Astrocyte (in vitro differentiated cells and primary cell): ENCODE data around the gene ZNF81. TPM values are rescaled to one million over a fixed set of nuclear protein-coding genes. Genes with fewer than 3 reads are reported as not detected.
A peak's percentile ranks its signal among the peaks of the same experiment; 100 is the strongest.

Experiments
- DNase-seq: peaks from one replicate; pipeline ENCODE4 v3.0.0-alpha.2; 2010; ENCODE audit warnings: low read depth
- FAIRE-seq: peaks from 2 replicates; lab custom pipeline; 2011; peaks lifted over from hg19 to GRCh38; lab: Jason Lieb, UNC
- H2AFZ ChIP-seq: 2 replicates; pipeline ENCODE4 v1.6.0; 2012; ENCODE audit warnings: low read depth, low read length, inconsistent platforms
- H3K27ac ChIP-seq: 2 replicates; pipeline ENCODE4 v1.5.1; 2011; ENCODE audit warnings: low read depth, low read length, inconsistent platforms
- H3K27me3 ChIP-seq: 2 replicates; pipeline ENCODE4 v1.6.0; 2011; ENCODE audit warnings: low read length, inconsistent platforms; ENCODE audit not compliant: insufficient read depth
- H3K36me3 ChIP-seq: 2 replicates; pipeline ENCODE4 v1.5.1; 2011; ENCODE audit warnings: low read length, inconsistent platforms; ENCODE audit not compliant: insufficient read depth
- H3K4me1 ChIP-seq: 2 replicates; pipeline ENCODE4 v1.5.1; 2011; ENCODE audit warnings: low read length, inconsistent platforms; ENCODE audit not compliant: insufficient read depth
- H3K4me2 ChIP-seq: 2 replicates; pipeline ENCODE4 v1.6.0; 2012; ENCODE audit warnings: low read length, inconsistent platforms
- H3K4me3 ChIP-seq: 2 replicates; pipeline ENCODE4 v1.5.1; 2011; ENCODE audit warnings: low read depth, mild to moderate bottlenecking, low read length, inconsistent platforms; ENCODE audit not compliant: insufficient read depth
- H3K79me2 ChIP-seq: 2 replicates; pipeline ENCODE4 v1.6.0; 2012; ENCODE audit warnings: mild to moderate bottlenecking, low read length, inconsistent platforms; ENCODE audit not compliant: insufficient read depth
- H3K9ac ChIP-seq: 2 replicates; pipeline ENCODE4 v1.6.0; 2012; ENCODE audit warnings: mild to moderate bottlenecking, low read length, inconsistent platforms
- H3K9me3 ChIP-seq: 2 replicates; pipeline ENCODE4 v1.5.1; 2012; ENCODE audit warnings: low read depth, mild to moderate bottlenecking, low read length, inconsistent platforms; ENCODE audit not compliant: insufficient read depth
- H4K20me1 ChIP-seq: 2 replicates; pipeline ENCODE4 v1.6.0; 2012; ENCODE audit warnings: low read length, inconsistent platforms; ENCODE audit not compliant: insufficient read depth
- H3K27ac Mint-ChIP-seq: one replicate; pipeline ENCODE4 v1.8.0; 2021; ENCODE audit warnings: mild to moderate bottlenecking, mixed read lengths; ENCODE audit not compliant: unreplicated experiment
- H3K27me3 Mint-ChIP-seq: one replicate; pipeline ENCODE4 v1.8.0; 2021; ENCODE audit warnings: low read depth, mixed read lengths; ENCODE audit not compliant: unreplicated experiment
- H3K36me3 Mint-ChIP-seq: one replicate; pipeline ENCODE4 v1.8.0; 2021; ENCODE audit warnings: low read depth, mixed read lengths; ENCODE audit not compliant: unreplicated experiment
- H3K4me1 Mint-ChIP-seq: one replicate; pipeline ENCODE4 v1.8.0; 2021; ENCODE audit warnings: low read depth, mixed read lengths; ENCODE audit not compliant: unreplicated experiment
- H3K4me3 Mint-ChIP-seq: one replicate; pipeline ENCODE4 v1.8.0; 2021; ENCODE audit warnings: mild to moderate bottlenecking, moderate library complexity, mixed read lengths; ENCODE audit not compliant: unreplicated experiment
- H3K9me3 Mint-ChIP-seq: one replicate; pipeline ENCODE4 v1.8.0; 2021; ENCODE audit warnings: mild to moderate bottlenecking, mixed read lengths; ENCODE audit not compliant: unreplicated experiment
- EZH2 ChIP-seq: IDR thresholded peaks from 2 replicates; pipeline ENCODE4 v1.6.1; 2012; ENCODE audit warnings: mild to moderate bottlenecking, low read length, inconsistent platforms; ENCODE audit not compliant: insufficient read depth
- total RNA-seq: library from RNA; stranded (reverse); gene quantifications from 2 replicates; pipeline ENCODE4 v1.2.1, GENCODE V29; 2021
- TF ChIP-seq, protein P1 (sequence below): IDR thresholded peaks from 2 replicates; pipeline ENCODE4 v1.5.1; 2011; ENCODE audit warnings: low read depth, mild to moderate bottlenecking, inconsistent platforms, low read length, moderate library complexity; ENCODE audit not compliant: insufficient read depth

ZNF81 gene
- total RNA-seq, 1 donor from 2014 or later: 8.6 TPM

DNA sequence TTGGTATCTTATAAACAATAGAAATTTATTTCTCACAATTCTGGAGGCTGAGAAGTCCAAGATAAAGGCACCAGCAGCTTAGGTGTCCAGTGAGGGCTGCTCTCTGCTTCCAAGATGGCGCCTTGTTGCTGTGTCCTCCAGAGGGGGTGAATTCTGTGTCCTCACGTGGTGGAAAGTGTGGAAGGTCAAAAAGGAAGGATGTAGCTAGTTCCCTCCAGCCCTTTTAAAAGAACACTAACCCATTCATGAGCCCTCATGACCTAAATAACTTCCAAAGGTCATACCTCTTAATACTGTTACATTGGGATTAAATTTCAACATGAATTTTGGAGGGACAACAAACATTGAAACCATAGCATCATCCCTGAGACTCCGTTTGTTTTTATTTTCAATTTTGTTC, 48.8 kb downstream of the ZNF81 start:
- H3K4me1 Mint-ChIP-seq: no peaks in the 10 kb centered on the region
- TF ChIP-seq, protein P1, sequence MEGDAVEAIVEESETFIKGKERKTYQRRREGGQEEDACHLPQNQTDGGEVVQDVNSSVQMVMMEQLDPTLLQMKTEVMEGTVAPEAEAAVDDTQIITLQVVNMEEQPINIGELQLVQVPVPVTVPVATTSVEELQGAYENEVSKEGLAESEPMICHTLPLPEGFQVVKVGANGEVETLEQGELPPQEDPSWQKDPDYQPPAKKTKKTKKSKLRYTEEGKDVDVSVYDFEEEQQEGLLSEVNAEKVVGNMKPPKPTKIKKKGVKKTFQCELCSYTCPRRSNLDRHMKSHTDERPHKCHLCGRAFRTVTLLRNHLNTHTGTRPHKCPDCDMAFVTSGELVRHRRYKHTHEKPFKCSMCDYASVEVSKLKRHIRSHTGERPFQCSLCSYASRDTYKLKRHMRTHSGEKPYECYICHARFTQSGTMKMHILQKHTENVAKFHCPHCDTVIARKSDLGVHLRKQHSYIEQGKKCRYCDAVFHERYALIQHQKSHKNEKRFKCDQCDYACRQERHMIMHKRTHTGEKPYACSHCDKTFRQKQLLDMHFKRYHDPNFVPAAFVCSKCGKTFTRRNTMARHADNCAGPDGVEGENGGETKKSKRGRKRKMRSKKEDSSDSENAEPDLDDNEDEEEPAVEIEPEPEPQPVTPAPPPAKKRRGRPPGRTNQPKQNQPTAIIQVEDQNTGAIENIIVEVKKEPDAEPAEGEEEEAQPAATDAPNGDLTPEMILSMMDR: no peak
- TF ChIP-seq EZH2: no peak
- FAIRE-seq (no peak), DNase-seq (no peak)
- no peaks in the 10 kb centered on the region for H3K79me2 ChIP-seq
- no peaks in the 10 kb centered on the region for H3K36me3 ChIP-seq
- no peak overlapping the region for H3K27ac Mint-ChIP-seq
- H4K20me1 ChIP-seq: no peaks in the 10 kb centered on the region
- H3K36me3 Mint-ChIP-seq: peaks cover 14% of the 10 kb centered on the region
- H3K4me2 ChIP-seq: no peak overlapping the region
- H3K9me3 ChIP-seq: no peaks in the 10 kb centered on the region
- H3K27me3 Mint-ChIP-seq: no peaks in the 10 kb centered on the region
- H3K9ac ChIP-seq: no peak overlapping the region
- H3K4me3 Mint-ChIP-seq: no peak overlapping the region
- no peaks in the 10 kb centered on the region for H3K9me3 Mint-ChIP-seq
- no peaks in the 10 kb centered on the region for H3K4me1 ChIP-seq
- no peaks in the 10 kb centered on the region for H3K27me3 ChIP-seq
- H3K27ac ChIP-seq: no peak overlapping the region
- H3K4me3 ChIP-seq: no peak overlapping the region
- H2AFZ ChIP-seq: no peak overlapping the region

DNA sequence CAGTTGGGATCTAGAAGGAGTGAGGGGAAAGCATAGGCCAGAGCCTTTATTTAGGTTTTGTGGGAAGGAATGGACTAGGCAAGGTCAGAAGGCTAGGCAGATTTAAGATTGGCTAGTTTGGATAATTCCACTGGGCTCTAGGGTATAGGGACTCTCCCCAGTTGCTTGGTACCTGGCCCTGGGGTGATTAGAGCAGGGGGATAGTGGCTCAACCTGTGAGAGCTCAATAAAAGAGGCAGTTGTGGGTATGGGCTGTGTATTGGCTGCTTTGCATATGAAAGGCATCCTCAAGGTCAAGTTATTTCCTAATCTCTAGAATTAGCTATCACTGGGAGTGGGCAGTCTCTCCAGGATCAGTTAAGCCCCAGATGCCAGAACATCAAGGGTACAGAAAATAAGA, 61.3 kb downstream of the ZNF81 start:
- Histone ChIP-seq H3K9me3 (no peaks in the 10 kb centered on the region), H3K4me2 (no peak overlapping the region), H3K27ac (no peak overlapping the region), H3K9ac (no peak overlapping the region), H3K4me1 (no peaks in the 10 kb centered on the region), H2AFZ (no peak overlapping the region), H3K27me3 (no peaks in the 10 kb centered on the region), H3K79me2 (no peaks in the 10 kb centered on the region), H3K36me3 (no peaks in the 10 kb centered on the region), H3K4me3 (no peak overlapping the region), H4K20me1 (no peaks in the 10 kb centered on the region)
- Mint-ChIP-seq H3K9me3 (peaks cover 6% of the 10 kb centered on the region), H3K4me1 (no peaks in the 10 kb centered on the region), H3K27ac (no peak overlapping the region), H3K4me3 (no peak overlapping the region), H3K27me3 (no peaks in the 10 kb centered on the region), H3K36me3 (peaks cover 14% of the 10 kb centered on the region)
- FAIRE-seq: peak; percentile 58
- no peak for TF ChIP-seq EZH2
- TF ChIP-seq, protein P1: no peak
- DNase-seq: no peak

DNA sequence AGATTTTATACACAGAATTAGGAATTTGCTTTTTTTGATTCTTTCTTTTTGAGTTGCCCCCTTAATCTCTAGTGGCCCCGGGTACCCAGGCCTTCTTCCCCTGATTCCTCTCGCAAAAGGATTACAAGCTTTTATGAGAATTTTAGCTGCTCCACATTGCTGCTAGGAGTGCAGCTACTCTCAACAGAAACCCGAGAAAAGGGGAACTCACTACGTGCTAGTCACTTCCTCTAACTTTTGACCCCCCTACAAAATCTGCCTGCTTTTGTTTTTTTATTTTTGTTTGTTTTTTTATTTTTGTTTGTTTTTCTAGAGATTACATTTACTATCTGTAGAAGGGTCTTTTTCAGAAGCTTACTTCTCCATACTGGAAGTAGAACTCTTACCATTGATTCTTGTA, 64.1 kb downstream of the ZNF81 start:
- H3K9ac ChIP-seq: no peak overlapping the region
- Mint-ChIP-seq H3K36me3 (peaks cover 4% of the 10 kb centered on the region), H3K9me3 (no peaks in the 10 kb centered on the region), H3K27me3 (no peaks in the 10 kb centered on the region), H3K27ac (no peak overlapping the region), H3K4me1 (no peaks in the 10 kb centered on the region), H3K4me3 (no peak overlapping the region)
- FAIRE-seq (no peak), DNase-seq (no peak)
- no peaks in the 10 kb centered on the region for H3K36me3 ChIP-seq
- H3K79me2 ChIP-seq: no peaks in the 10 kb centered on the region
- H3K27ac ChIP-seq: no peak overlapping the region
- H3K9me3 ChIP-seq: no peaks in the 10 kb centered on the region
- H3K4me3 ChIP-seq: no peak overlapping the region
- H4K20me1 ChIP-seq: no peaks in the 10 kb centered on the region
- no peaks in the 10 kb centered on the region for H3K4me1 ChIP-seq
- no peak for TF ChIP-seq EZH2
- TF ChIP-seq, protein P1: no peak
- no peaks in the 10 kb centered on the region for H3K27me3 ChIP-seq
- H3K4me2 ChIP-seq: no peak overlapping the region
- no peak overlapping the region for H2AFZ ChIP-seq
